Central memory CD8-positive, alpha-beta T cell (primary cell): Measurements from ENCODE around the gene ALDH1A2.
"Not testable (repeated sequence)": the region's sequence is repeated elsewhere in the genome, so short reads cannot be mapped to it uniquely, and the experiment has no call there.

Source experiments
- ATAC-seq: fragments of 150-1000 bp; cut with Tn5 transposase; replicated peaks from 2 replicates; pipeline ENCODE4 v1.10.0; 2022; ENCODE audit warnings: mild to moderate bottlenecking, moderate FRiP score, moderate number of reproducible peaks; ENCODE audit not compliant: poor library complexity, severe bottlenecking; ENCODE audit errors: extremely low read depth
- DNase-seq, 2 donors: peaks; one replicate each; pipeline ENCODE4 v3.0.0; 2021; ENCODE audit warnings: low spot score in 2 of 2
- H3K27ac Mint-ChIP-seq: one replicate; pipeline ENCODE4 v1.8.0; 2022; ENCODE audit warnings: low read depth, mild to moderate bottlenecking, moderate library complexity, mixed read lengths
- H3K27me3 Mint-ChIP-seq: one replicate; pipeline ENCODE4 v1.8.0; 2022; ENCODE audit warnings: mixed read lengths
- H3K36me3 Mint-ChIP-seq: one replicate; pipeline ENCODE4 v1.8.0; 2022; ENCODE audit warnings: mild to moderate bottlenecking, moderate library complexity, mixed read lengths; ENCODE audit not compliant: insufficient read depth
- H3K4me1 Mint-ChIP-seq: one replicate; pipeline ENCODE4 v1.8.0; 2022; ENCODE audit warnings: mixed read lengths
- H3K4me3 Mint-ChIP-seq: one replicate; pipeline ENCODE4 v1.8.0; 2022; ENCODE audit warnings: mild to moderate bottlenecking, moderate library complexity, mixed read lengths
- H3K9me3 Mint-ChIP-seq: one replicate; pipeline ENCODE4 v1.8.0; 2022; ENCODE audit warnings: mixed read lengths

Gene ALDH1A2

DNA sequence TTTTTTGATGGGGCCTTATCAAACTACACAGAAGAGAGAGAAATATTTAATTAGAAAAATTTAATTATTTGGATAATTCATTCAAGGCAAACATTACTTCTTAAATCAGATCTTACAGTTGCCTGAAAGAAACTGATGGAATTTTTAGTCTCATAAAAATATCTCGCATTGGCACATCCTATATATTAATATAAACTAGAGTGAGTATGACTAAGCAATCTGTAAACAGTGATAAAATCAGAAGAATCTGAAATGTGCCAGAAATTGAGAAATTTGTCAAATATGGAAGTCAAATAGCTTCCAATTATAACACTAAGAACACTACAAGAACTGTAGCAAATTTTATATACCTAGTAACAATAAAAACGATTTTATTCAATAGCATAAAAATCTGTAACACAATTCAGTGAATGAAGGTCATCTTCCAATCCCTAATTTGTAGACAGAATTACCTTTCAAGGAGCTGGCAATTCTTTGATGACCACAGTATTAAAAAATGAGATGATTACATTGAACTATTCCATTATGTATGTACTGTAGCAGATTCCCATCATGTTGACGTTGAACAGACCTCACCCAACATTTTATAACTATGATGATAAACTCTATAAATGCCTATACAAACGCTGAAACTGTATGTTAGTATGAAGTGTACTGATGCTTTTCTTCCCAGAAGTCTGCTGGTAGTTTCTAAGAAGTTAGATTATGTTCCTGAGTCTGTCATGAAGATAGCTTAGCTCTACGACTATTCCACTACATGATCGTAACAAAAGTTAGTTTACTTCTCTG lies 63.0 kb downstream of the ALDH1A2 start:
- no peaks in the 10 kb centered on the region for H3K9me3 Mint-ChIP-seq
- H3K27me3 Mint-ChIP-seq = peaks cover 39% of the 10 kb centered on the region
- no peak for ATAC-seq

DNA sequence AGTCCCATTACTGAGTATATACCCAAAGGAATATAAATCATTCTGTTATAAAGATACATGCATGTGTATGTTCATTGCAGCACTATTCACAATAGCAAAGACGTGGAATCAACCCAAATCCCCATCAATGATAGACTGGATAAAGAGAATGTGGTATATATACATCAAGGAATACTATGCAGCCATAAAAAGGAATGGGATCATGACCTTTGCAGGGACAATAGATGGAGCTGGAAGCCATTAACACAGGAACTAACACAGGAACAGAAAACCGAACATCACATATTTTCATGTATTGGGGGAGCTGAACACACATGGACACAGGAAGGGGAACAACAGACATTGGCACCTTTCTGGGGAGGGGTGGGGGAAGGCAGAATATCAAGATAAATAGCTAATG lies 65.8 kb downstream of the ALDH1A2 start:
- not testable (repeated sequence) for H3K4me1 Mint-ChIP-seq, DNase-seq, ATAC-seq, H3K4me3 Mint-ChIP-seq, H3K36me3 Mint-ChIP-seq, H3K9me3 Mint-ChIP-seq, H3K27ac Mint-ChIP-seq
- peaks cover 51% of the 10 kb centered on the region for H3K27me3 Mint-ChIP-seq

More for the DNA sequence above, 63.0 kb downstream of the ALDH1A2 start:
- Mint-ChIP-seq H3K4me1 (no peaks in the 10 kb centered on the region), H3K27ac (no peak overlapping the region), H3K36me3 (peaks cover 2% of the 10 kb centered on the region), H3K4me3 (no peak overlapping the region)
- DNase-seq = no peak

DNA sequence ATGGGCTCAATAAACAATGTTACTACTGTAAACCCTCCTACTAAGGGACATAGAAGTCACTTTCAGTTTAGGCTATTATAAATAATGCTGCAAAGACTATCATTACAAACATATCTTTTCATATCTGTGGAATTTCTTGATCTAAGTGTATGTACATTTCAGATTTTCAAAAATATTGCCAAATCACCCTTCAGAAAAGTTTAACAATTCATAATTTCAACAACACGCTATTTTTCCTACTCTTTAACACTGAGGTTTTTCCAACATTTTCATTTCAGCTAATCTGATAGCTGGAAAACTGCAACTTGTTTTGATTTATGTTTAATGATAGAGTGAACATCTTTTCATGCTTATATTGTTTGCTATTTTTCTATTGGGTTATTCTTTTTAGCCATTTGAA lies 69.0 kb downstream of the ALDH1A2 start:
- H3K27ac Mint-ChIP-seq = no peak overlapping the region
- H3K4me3 Mint-ChIP-seq = no peak overlapping the region
- no peak for ATAC-seq
- H3K9me3 Mint-ChIP-seq = no peaks in the 10 kb centered on the region
- DNase-seq = no peak
- peaks cover 2% of the 10 kb centered on the region for H3K36me3 Mint-ChIP-seq
- H3K4me1 Mint-ChIP-seq = no peaks in the 10 kb centered on the region
- peaks cover 78% of the 10 kb centered on the region for H3K27me3 Mint-ChIP-seq

DNA sequence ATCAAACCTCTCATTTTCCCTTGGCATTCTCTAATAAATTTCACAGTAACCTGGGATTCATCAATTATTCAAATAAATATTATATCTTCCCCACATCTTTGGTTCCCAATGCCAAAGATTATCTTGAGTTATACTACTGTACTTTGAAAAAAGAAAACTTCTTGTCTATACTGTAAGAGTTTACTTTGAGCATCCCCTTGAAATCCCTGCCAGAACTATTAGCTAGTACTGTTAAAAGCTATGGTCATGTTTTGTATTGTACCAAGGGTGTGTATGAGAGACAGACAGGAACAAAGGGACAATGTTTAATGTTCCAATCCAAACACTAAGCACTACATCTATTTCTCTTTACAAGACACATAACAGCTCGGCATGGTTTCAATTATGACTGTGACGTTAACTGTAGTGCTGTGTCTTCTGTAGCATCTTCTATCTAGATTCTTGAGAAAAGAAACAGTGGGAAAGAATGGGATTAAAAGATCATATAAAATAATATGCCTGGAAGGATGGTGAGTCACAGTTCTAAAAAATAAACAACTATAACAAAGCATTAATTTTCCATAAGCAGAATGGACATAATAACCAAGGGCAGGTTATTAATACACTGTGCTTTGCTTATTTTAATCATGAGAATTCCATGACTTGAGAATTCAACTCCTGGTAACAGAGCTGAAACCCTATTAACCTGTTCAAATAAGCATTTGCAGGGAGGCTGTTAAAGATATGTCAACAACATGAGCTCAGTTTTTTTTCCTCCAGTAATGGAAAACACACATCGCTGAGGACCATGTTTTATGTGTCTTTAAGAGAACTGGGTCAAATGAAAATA lies 71.1 kb downstream of the ALDH1A2 start:
- Mint-ChIP-seq H3K4me3 (no peak overlapping the region), H3K36me3 (peaks cover 2% of the 10 kb centered on the region), H3K4me1 (no peaks in the 10 kb centered on the region), H3K27me3 (peaks cover 69% of the 10 kb centered on the region), H3K27ac (no peak overlapping the region), H3K9me3 (no peaks in the 10 kb centered on the region)
- ATAC-seq (no peak), DNase-seq (no peak)

DNA sequence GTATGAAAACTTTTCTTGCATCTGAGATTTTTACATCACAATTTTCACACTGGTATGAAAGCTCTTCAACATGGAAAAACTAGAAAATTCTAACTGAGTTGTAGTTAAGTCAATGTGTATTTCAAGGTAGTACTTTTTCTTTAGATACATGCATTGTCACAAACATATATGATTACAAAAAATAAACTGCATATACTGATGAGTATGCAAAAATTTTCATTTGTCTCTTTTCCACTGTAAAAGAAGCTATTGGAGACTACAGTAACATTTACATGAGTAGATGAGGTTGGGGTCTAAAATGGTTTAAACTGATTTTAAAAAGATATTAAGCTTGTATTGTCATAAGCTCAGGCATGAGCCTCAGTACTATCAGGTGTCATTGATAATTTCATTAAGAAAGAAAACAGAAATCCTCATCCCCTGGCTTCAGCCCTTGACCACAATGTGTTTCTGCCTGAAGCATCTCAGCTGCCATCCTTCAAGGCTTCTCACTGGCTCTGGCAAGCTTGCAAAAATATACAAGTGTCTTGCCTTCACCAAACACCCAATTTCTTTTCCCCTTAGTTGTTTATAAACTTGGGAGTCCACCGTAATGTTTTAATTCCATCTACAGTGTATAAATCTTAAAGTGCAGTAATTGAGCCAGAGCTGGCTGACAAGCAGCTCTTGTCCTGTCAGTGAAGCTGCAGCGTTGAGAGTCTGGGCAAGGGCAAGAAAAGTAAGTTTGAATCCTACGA lies 71.9 kb downstream of the ALDH1A2 start:
- no peaks in the 10 kb centered on the region for H3K9me3 Mint-ChIP-seq
- no peak overlapping the region for H3K27ac Mint-ChIP-seq
- no peaks in the 10 kb centered on the region for H3K36me3 Mint-ChIP-seq
- ATAC-seq (no peak), DNase-seq (no peak)
- peaks cover 61% of the 10 kb centered on the region for H3K27me3 Mint-ChIP-seq
- no peaks in the 10 kb centered on the region for H3K4me1 Mint-ChIP-seq
- H3K4me3 Mint-ChIP-seq = no peak overlapping the region

DNA sequence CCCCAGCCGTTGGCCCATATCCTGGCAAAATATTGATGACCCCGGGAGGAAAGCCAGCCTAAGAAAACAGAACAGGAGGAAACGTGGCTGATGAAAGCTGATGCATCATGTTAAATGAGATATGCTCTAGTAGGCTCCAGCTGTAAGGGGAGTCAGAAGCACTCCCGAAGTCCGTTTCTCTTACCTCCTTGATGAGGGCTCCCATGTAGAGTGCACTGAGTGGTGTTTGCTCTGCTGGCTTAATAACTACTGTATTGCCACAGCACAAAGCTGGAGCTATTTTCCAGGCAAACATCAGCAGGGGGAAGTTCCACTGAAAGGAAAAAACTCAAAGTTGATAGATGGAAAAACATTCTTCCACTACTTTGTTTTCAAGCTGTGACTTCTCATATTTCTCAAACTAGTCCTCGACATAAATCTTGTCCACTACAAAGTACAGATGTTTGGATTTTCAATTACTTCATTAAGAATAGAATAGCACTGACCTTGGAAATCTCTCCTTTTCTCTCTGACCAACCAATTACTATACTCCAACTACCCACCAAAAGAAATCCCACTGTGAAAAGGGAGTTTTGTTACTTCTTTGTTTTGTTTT lies 72.7 kb downstream of the ALDH1A2 start:
- Mint-ChIP-seq H3K27ac (no peak overlapping the region), H3K36me3 (no peaks in the 10 kb centered on the region), H3K4me3 (no peak overlapping the region), H3K27me3 (peaks cover 54% of the 10 kb centered on the region), H3K9me3 (no peaks in the 10 kb centered on the region), H3K4me1 (no peaks in the 10 kb centered on the region)
- no peak for DNase-seq
- ATAC-seq = no peak

DNA sequence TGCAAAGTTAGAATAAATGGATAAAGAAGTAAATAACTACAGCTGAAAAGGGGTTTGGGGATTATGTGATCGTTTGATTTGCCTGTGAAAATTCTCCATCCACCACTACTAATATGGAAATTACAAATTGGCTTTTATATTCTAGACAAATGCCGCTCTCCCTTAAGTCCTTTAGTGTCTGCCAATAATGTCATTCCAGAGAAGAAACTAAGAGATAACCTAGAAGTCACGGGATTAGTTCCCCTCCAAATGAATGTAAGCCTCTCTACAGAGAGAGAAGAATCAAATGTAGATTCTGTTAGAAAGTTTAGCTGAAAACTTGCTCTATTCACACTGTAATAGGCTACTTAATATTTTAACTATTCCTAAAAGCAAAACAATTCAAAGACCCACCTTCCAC lies 92.0 kb downstream of the ALDH1A2 start:
- DNase-seq (no peak), ATAC-seq (no peak)
- Mint-ChIP-seq H3K27me3 (peaks cover 17% of the 10 kb centered on the region), H3K4me3 (no peak overlapping the region), H3K27ac (no peak overlapping the region), H3K36me3 (peaks cover 4% of the 10 kb centered on the region), H3K9me3 (no peaks in the 10 kb centered on the region), H3K4me1 (no peaks in the 10 kb centered on the region)

DNA sequence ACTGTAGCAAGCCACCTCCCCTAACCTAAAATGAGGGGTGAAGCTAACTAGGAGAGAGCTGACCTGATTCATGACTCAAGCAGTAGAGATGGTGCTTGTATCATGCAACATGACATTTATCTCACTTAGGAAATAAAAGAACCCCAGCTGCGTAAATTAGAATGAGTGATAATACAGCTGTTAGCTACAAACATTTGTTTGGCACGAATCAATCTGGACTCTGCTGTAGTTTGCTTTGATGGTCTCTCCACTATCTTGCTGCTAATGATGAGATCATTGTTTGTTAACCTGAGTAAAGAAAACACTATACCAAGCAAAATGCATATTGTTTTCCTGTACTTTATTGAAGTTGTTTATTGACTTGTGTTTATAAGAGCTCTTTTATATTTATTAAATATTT lies 92.6 kb downstream of the ALDH1A2 start:
- H3K4me1 Mint-ChIP-seq = no peaks in the 10 kb centered on the region
- H3K27ac Mint-ChIP-seq = no peak overlapping the region
- no peak for ATAC-seq
- H3K9me3 Mint-ChIP-seq = no peaks in the 10 kb centered on the region
- H3K36me3 Mint-ChIP-seq = peaks cover 4% of the 10 kb centered on the region
- no peak overlapping the region for H3K4me3 Mint-ChIP-seq
- DNase-seq = no peak
- peaks cover 14% of the 10 kb centered on the region for H3K27me3 Mint-ChIP-seq

DNA sequence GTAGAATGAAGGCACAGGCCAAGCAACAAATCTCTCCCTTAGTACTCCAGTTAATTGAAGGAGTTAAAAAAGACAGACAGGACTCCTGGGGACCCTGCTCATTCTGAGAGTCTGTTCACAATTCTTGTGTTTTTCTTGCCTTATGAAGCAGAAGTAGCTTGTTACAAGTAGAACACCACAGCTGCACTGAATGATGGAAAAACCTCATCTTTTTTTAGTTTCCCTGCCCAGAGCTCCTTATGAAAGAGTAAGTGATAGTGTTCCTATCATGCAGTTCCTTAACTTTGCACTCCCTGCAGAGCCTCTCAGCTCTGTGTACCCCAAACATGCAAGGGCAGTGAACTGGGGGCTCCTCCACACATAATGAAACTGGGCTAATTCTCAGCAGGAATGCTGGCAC lies 95.5 kb downstream of the ALDH1A2 start:
- Mint-ChIP-seq H3K27me3 (peaks cover 10% of the 10 kb centered on the region), H3K27ac (no peak overlapping the region), H3K9me3 (no peaks in the 10 kb centered on the region), H3K4me1 (no peaks in the 10 kb centered on the region), H3K36me3 (peaks cover 6% of the 10 kb centered on the region), H3K4me3 (no peak overlapping the region)
- DNase-seq (no peak), ATAC-seq (no peak)

GRCh38 chr15:57969355-57969754 lies 96.2 kb downstream of the ALDH1A2 start:
- Mint-ChIP-seq H3K4me1 (no peaks in the 10 kb centered on the region), H3K9me3 (no peaks in the 10 kb centered on the region), H3K27me3 (peaks cover 16% of the 10 kb centered on the region), H3K36me3 (peaks cover 6% of the 10 kb centered on the region), H3K4me3 (no peak overlapping the region), H3K27ac (no peak overlapping the region)
- DNase-seq (no peak), ATAC-seq (no peak)

GRCh38 chr15:57962887-57963286 lies 102.6 kb downstream of the ALDH1A2 start:
- no peak for ATAC-seq
- H3K9me3 Mint-ChIP-seq = no peaks in the 10 kb centered on the region
- DNase-seq = no peak
- H3K36me3 Mint-ChIP-seq = peaks cover 3% of the 10 kb centered on the region
- peaks cover 55% of the 10 kb centered on the region for H3K27me3 Mint-ChIP-seq
- no peak overlapping the region for H3K27ac Mint-ChIP-seq
- H3K4me1 Mint-ChIP-seq = no peaks in the 10 kb centered on the region
- H3K4me3 Mint-ChIP-seq = no peak overlapping the region

DNA sequence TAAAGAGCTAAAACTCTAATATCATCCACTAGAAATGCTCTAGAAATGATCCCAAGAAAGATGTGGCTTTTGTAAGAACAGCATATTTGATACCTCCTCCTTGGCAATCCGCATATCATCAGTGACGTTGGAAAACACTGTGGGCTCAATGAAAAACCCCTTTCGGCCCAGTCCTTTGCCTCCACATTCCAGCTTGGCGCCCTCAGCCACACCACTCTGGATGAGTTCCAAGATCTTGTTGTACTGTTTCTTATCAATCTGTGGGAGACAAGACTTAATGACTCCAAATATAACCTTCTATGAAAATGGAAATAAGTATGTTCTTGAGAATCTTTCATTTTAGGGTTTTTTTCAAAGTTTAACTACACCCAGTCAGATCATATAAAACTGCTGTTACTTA lies 103.6 kb downstream of the ALDH1A2 start:
- Mint-ChIP-seq H3K27me3 (peaks cover 54% of the 10 kb centered on the region), H3K4me3 (no peak overlapping the region), H3K27ac (no peak overlapping the region), H3K9me3 (no peaks in the 10 kb centered on the region), H3K4me1 (no peaks in the 10 kb centered on the region), H3K36me3 (peaks cover 3% of the 10 kb centered on the region)
- no peak for ATAC-seq
- no peak for DNase-seq
